Esophagus muscularis mucosa (tissue), 3 donors: Measurements from ENCODE around the gene RPL26.

Source experiments
- POLR2AphosphoS5 ChIP-seq, 2 donors: sonication (generic); formaldehyde crosslinking; IDR thresholded peaks; one replicate each; pipeline ENCODE4 v1.6.1; 2017; ENCODE audit warnings: antibody characterized with exemption in 2 of 2
- TF ChIP-seq, protein P1 (sequence below), 3 experiments: fragments of 200-600 bp in 2 of 3; fragments of 450-650 bp in 1 of 3; sonication (generic) in 2 of 3; IDR thresholded peaks; one replicate each; pipeline ENCODE4 v1.5.1; 2017 to 2019; ENCODE audit warnings: antibody characterized with exemption in 3 of 3, mild to moderate bottlenecking in 2 of 3, moderate library complexity in 1 of 3

DNA sequence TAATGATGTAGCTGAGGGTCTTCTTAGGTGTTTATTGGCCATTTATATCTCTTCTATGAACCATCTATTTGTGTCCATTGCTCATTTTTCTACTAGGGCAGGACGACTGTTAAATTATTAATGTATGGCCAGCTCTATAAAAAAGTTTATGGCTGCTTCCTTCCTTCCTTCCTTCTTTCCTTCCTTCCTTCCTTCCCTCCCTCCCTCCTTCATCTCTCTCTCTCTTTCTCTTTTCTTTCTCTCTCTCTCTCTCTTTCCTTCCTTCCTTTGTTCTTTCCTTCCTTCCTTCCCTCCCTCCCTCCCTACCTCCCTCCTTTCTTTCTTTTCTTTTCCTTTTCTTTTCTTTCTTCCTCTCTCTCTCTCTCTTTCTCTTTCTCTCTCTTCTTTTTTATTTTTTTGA, 35.5 kb upstream of the RPL26 start:
- TF ChIP-seq, protein P1, sequence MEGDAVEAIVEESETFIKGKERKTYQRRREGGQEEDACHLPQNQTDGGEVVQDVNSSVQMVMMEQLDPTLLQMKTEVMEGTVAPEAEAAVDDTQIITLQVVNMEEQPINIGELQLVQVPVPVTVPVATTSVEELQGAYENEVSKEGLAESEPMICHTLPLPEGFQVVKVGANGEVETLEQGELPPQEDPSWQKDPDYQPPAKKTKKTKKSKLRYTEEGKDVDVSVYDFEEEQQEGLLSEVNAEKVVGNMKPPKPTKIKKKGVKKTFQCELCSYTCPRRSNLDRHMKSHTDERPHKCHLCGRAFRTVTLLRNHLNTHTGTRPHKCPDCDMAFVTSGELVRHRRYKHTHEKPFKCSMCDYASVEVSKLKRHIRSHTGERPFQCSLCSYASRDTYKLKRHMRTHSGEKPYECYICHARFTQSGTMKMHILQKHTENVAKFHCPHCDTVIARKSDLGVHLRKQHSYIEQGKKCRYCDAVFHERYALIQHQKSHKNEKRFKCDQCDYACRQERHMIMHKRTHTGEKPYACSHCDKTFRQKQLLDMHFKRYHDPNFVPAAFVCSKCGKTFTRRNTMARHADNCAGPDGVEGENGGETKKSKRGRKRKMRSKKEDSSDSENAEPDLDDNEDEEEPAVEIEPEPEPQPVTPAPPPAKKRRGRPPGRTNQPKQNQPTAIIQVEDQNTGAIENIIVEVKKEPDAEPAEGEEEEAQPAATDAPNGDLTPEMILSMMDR (IDR thresholded peaks at IDR 0.05) = no peak
- TF ChIP-seq POLR2AphosphoS5 (IDR thresholded peaks at IDR 0.05) = no peak
